Fibroblast of mammary gland (primary cell): Measurements from ENCODE around the gene TMEM131L.

Experiments
- DNase-seq: peaks from one replicate; pipeline ENCODE4 v3.0.0-alpha.2; 2010; ENCODE audit warnings: low read depth
- H3K4me3 ChIP-seq: 2 replicates; pipeline ENCODE4 v1.5.1; 2011; ENCODE audit warnings: low read depth, mild to moderate bottlenecking, low read length, moderate library complexity; ENCODE audit not compliant: control insufficient read depth
- CTCF ChIP-seq: conservative IDR thresholded peaks from 2 replicates; pipeline ENCODE4 v1.5.1; 2011; ENCODE audit warnings: low read depth, low read length, inconsistent platforms; ENCODE audit not compliant: control insufficient read depth, insufficient read depth

The TMEM131L gene

GRCh38 chr4:153651116-153651515 lies 185.0 kb downstream of the TMEM131L start:
- DNase-seq = no peak
- no peak for TF ChIP-seq CTCF
- no peak overlapping the region for H3K4me3 ChIP-seq

- DNase-seq = peak; percentile 56
- TF ChIP-seq CTCF = no peak
- no peak overlapping the region for H3K4me3 ChIP-seq
Measured at GRCh38 chr4:153651587-153651986, 185.4 kb downstream of the TMEM131L start.

GRCh38 chr4:153652051-153652784 lies 186.1 kb downstream of the TMEM131L start:
- peak; percentile 77 for DNase-seq
- H3K4me3 ChIP-seq = no peak overlapping the region
- no peak for TF ChIP-seq CTCF

GRCh38 chr4:153655002-153655541 lies 188.9 kb downstream of the TMEM131L start:
- DNase-seq = no peak
- H3K4me3 ChIP-seq = no peak overlapping the region
- TF ChIP-seq CTCF = no peak

GRCh38 chr4:153655928-153656327 lies 189.8 kb downstream of the TMEM131L start:
- TF ChIP-seq CTCF = no peak
- peak; percentile 38 for DNase-seq
- H3K4me3 ChIP-seq = no peak overlapping the region

- no peak overlapping the region for H3K4me3 ChIP-seq
- peak; percentile 73 for DNase-seq
- no peak for TF ChIP-seq CTCF
Measured at GRCh38 chr4:153661215-153661822, 195.2 kb downstream of the TMEM131L start.
